ENCODE measurements around the gene HDAC4.

The HDAC4 gene

GRCh38 chr2:239107936-239108335 lies 292.9 kb downstream of the HDAC4 start:
- no peak for DNase-seq
- intact Hi-C loops (cut with DNase I) = loop anchor here (2.0 kb wide), 1 partner anchor 71 kb away; no protein-coding TSS in a partner anchor

GRCh38 chr2:239106966-239107365 lies 293.9 kb downstream of the HDAC4 start:
- intact Hi-C loops (cut with DNase I) = loop anchor here (2.0 kb wide), 1 partner anchor 70 kb away; no protein-coding TSS in a partner anchor
- DNase-seq = no peak

GRCh38 chr2:239106314-239106908 lies 294.4 kb downstream of the HDAC4 start:
- DNase-seq = peak; percentile 62 to 95 (median 86)
- intact Hi-C loops (cut with DNase I) = loop anchor here (2.0 kb wide), 1 partner anchor 70 kb away; no protein-coding TSS in a partner anchor

- DNase-seq = no peak
- intact Hi-C loops (cut with DNase I) = no loop called here
Measured at GRCh38 chr2:239105234-239105633, 295.6 kb downstream of the HDAC4 start.

- DNase-seq = no peak
- intact Hi-C loops (cut with DNase I) = no loop called here
Measured at GRCh38 chr2:239104800-239105199, 296.0 kb downstream of the HDAC4 start.

GRCh38 chr2:239103125-239104098 lies 297.4 kb downstream of the HDAC4 start:
- peak in 39 of 42 donors; percentile 26 to 83 (median 61) for DNase-seq
- intact Hi-C loops (cut with DNase I) = no loop called here

- no peak for DNase-seq
- intact Hi-C loops (cut with DNase I) = no loop called here
Measured at GRCh38 chr2:239102266-239102665, 298.6 kb downstream of the HDAC4 start.

- no peak for DNase-seq
- intact Hi-C loops (cut with DNase I) = no loop called here
Measured at GRCh38 chr2:239101807-239102206, 299.0 kb downstream of the HDAC4 start.

- no peak for DNase-seq
- intact Hi-C loops (cut with DNase I) = no loop called here
Measured at GRCh38 chr2:239101071-239101470, 299.7 kb downstream of the HDAC4 start.

GRCh38 chr2:239099474-239099873 lies 301.3 kb downstream of the HDAC4 start:
- intact Hi-C loops (cut with DNase I) = no loop called here
- no peak for DNase-seq

GRCh38 chr2:239098288-239098970 lies 302.4 kb downstream of the HDAC4 start:
- intact Hi-C loops (cut with DNase I) = no loop called here
- DNase-seq = peak in 26 of 42 donors; percentile 30 to 81 (median 53)

GRCh38 chr2:239097428-239097696 lies 303.5 kb downstream of the HDAC4 start:
- DNase-seq = no peak
- intact Hi-C loops (cut with DNase I) = no loop called here

GRCh38 chr2:239096676-239097427 lies 304.0 kb downstream of the HDAC4 start:
- DNase-seq = peak in 1 of 42 donors; percentile 37
- intact Hi-C loops (cut with DNase I) = no loop called here

- intact Hi-C loops (cut with DNase I) = no loop called here
- peak in 3 of 42 donors; percentile 24 to 60 (median 38) for DNase-seq
Measured at GRCh38 chr2:239095460-239096081, 305.2 kb downstream of the HDAC4 start.

GRCh38 chr2:239094867-239095266 lies 306.0 kb downstream of the HDAC4 start:
- intact Hi-C loops (cut with DNase I) = no loop called here
- no peak for DNase-seq

- intact Hi-C loops (cut with DNase I) = no loop called here
- DNase-seq = no peak
Measured at GRCh38 chr2:239093952-239094351, 306.9 kb downstream of the HDAC4 start.

GRCh38 chr2:239093542-239093941 lies 307.3 kb downstream of the HDAC4 start:
- DNase-seq = peak in 4 of 42 donors; percentile 30 to 64 (median 47)
- intact Hi-C loops (cut with DNase I) = no loop called here

- DNase-seq = no peak
- intact Hi-C loops (cut with DNase I) = no loop called here
Measured at GRCh38 chr2:239092571-239093294, 308.1 kb downstream of the HDAC4 start.

All from head of caudate nucleus (tissue), 42 donors.